HG03139 (cell line): ENCODE measurements around the gene GTSE1.

Experiments
- ATAC-seq: cut with Tn5 transposase; IDR thresholded peaks from one replicate; pipeline ENCODE4 v1.9.1; 2021; ENCODE audit not compliant: unreplicated experiment

Gene GTSE1

DNA sequence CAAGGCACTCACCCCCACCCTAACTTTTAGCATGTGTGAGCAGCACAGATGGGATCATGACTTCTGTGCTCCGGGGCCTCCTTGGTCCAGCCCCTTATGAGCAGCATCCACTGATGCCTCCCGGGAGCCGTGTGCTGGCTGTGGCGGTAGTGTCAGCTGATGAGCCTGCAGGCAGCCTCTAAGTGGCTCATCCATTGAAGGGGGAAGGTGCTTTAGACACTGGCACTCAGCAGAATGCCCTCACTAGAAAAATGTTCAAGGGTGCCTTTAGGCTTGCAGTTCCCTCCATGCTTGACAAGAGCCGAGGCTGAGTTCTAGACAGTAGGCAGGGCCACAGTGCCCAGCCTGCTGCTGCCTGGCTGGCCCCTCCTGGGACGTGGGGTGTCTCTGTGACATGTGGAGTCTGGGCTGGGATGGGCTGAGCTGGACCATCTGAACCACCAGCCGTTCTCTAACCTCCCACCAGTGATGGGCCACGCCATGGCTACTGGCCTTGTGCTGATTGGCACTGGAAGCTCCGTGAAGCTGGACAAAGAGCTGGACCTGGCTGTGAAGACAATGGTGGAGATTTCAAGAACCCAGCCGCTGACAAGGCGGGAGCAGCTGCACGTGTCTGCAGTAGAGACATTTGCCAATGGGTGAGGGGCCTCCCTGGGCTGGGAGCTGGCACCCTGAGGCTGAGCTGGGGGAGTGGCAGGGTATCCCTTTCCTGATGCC, 23.1 kb upstream of the GTSE1 start:
- no peak for ATAC-seq

DNA sequence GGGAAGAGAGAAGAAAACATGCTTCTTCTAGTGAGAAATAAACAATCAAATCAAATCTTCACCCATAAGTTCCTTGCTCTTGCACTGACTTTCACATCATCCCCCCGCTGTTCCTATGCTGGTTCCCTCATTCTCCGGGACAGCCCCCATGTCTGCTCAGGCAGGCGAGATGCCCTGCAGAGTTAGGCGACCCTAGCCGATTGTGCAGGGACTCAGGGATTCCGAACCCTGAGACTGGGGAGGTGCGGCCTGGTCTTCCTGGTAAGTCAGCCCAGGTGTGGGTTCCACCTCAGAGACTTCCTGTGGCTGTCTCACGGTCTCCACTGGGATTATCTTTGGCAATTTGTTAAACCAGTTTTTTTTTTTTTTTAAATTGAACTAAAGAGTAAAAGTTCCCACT, 22.3 kb upstream of the GTSE1 start:
- ATAC-seq, result no peak

DNA sequence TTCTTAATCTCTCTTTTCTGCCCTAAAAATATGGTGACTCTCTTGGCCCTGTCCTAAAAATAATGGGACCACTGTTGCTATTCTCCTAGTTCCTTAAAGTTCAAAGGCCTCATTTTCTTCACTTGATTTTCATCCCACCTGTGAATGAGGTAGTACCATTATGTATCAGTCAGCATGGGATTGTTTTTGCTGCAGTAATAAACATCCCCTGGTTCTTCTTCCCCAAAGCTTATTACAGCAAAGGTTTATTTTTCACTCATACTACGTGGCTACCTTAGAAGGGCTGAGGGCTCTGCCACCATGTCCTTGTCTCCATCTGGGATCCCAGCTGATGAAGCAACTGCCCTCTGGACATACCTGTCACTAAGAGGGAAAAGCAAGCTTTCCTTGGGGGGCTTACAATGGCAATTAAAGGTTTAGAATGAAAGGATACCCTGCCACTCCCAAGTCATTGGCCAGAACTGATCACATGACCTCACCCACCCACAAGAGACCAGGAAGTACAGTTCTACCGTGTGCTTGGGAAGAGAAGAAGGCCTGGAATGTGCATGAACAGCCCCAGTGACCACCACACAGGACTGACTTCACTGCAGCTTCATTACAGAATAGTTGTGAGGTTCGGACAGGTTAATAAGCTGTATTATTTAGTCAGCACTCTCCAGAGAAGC, 21.1 kb upstream of the GTSE1 start:
- no peak for ATAC-seq

DNA sequence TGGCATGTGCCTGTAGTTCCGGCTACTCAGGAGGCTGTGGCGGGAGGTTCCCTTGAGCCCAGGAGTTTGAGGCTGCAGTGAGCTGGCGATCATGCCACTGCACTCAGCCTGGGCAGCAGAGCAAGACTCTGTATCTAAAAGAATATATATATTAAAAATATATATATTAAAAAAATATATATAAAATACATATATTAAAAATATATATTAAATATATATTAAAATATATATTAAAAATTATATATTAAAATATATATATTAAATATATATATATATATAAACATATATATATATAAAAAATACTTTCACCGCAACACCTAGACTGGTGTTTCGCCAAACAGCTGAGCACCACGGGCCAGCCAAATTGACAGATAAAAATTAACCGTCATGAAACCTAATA, 20.1 kb upstream of the GTSE1 start:
- ATAC-seq, result no peak

DNA sequence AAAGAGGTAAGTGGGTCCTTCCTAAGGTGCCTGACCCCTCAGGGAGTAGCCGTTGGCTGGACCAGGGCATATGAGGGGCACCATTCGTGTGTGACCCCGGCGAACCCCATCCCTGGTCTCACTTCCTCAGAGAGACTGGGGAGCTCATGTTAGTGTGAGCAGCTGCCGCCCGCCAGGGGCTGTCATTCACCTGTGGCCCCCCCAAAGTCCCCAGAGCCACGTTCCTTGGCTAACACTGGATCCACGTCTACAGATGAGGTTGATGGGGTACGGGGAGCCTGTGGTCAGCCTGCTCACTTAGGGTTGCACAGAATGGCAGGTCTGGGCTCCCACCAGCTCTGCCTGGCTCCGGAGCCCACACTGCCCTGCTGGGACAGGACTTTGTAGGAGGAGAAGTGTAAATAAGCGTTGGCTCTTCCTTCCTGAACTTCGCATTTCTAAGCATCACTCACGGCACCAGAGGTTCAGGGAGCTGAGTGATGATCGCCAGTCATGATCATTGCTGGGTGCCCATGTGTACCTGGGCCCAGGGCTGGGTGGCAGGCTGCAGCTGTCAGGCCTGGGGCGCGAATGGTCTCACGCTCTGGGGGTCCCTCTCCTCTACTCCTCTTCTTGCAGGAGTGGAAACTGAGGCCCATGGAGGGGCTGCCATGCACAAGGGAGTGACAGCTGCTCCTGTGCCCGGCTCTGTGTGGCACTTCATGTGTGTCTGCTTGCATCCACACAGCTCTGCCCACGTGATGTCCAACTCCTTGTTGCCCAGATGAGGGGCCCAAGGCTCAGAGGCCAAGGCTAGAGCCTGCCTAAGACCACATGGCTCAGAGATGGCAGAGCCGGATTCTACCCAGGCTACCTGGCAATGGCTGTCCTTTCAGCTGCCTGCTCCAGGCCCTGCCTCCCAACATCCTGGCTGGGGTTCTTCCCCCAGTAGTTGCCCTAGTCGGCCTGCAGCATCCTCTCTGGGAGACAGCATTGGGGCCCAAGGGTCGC, 17.7 kb upstream of the GTSE1 start:
- ATAC-seq, result no peak

DNA sequence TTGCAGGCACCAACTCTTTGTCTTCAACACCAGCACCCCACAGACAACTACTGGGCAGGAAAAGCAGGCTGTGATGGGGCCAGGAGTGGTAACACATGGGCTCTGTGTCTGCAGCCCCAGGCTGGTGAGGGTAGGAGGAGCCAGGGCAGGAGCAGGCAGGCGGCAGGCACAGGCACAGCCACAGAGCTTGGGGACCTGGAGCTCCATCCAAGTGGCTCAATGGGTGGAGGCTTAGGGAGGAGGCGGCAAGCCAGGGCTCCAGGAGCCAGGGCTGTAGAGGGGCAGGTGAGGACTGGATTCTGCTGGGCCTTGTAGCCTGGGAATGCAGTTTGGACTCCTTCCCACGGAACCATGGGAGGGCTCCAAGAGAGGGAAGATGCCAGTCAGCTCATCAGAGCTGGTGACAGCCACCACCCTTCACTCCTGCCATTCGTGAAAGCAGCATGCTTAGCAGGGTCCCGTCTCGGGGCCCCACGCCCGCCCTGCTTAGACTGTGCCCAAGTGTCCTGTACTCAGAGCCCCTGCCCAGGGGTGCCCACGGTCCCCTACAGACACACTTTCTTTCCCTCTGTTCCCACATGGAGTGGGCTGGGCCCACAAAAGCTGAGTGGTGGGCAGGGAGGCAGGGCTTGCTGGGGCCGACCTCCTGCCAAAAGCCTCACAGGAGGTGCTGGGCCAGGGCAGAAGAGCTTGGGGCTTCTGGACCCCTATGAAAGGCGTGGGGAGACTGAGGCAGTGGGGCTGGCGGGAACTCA, 16.4 kb upstream of the GTSE1 start:
- ATAC-seq, result no peak

DNA sequence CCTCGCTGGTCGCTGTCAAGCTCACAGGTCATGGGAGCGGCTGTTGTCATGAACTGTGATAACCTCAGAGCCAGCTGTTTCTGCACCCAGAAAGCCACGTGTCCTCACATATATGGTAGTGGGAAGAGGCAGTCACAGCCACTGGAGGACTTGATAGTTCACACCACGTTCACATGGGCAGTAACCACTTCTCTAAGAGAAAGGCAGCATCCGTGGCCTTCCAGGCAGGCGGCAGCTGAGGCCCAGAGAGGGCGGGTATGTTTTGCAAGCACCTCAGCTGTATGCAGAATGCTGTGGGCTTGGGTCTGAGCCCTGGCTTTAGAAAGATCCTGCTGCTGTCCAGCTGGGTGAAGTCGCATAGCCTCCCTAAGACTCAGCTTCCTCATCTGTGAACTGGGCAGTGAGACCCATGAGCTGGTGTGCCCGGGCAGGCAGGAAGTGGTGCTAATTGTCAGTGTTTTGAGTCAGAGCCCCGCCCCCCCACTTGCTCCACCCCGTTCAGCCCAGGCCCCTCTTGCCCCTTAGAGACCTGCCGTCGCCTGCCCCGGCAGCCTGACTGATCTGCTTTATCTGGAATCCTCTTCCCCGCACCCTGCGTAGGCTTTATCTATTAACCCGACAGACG, 15.6 kb upstream of the GTSE1 start:
- no peak for ATAC-seq

DNA sequence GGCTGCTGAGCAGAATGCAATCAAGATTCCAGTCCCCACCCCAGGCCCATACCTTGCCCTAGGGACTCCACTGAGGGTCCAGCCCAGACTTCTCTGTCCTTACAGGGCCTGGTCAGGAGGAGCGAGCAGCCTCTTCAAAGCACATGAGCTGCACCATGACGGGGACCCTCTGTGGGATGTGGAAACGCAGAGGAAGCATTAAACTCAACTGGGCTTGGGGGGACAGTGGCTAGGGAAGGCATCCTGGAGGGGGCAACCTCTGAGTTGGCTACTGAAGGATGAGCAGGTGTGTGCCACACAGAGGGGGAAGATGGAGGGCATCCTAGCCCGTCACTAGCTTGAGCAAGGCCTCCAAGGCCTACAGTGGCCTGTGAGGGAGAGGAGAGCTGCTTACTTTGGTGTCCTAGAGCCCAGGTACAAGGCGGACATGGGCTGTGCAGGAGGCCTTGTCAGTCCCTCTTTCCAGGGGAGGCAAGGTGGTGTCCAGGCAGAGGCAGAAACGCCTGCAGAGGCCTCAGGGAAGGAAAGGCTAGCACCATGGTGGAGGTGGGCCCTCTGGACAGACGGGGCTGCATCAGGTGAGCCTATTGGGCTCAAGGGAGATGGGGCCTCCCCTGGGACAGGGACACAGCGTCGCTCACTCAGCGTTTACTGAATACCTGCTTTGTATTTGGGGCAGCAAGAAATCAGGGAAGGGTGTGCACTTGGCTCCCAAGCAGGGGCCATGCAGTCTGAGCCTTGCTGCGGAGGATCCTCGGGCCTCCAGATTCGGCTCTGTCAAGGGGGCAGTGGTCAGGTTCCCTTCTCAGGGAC, 14.6 kb upstream of the GTSE1 start:
- ATAC-seq, result no peak

DNA sequence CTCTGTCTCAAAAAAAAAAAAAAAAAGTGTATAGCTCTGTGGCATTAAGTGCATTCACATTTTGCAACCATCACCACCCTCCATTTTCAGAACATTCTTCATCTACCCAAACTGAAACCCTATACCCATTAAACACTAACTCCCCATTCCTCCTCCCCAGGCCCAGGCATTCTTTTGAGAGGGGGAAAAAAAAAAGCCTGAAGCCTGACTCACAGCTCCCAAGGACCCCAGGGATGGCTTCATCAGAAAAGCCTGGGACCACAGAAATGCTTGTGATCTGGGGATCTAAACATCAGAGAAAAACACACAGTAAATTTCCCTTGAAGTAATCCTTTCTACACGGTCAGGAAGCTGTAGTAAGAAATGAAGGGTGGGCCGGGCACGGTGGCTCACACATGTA, 10.7 kb upstream of the GTSE1 start:
- no peak for ATAC-seq

DNA sequence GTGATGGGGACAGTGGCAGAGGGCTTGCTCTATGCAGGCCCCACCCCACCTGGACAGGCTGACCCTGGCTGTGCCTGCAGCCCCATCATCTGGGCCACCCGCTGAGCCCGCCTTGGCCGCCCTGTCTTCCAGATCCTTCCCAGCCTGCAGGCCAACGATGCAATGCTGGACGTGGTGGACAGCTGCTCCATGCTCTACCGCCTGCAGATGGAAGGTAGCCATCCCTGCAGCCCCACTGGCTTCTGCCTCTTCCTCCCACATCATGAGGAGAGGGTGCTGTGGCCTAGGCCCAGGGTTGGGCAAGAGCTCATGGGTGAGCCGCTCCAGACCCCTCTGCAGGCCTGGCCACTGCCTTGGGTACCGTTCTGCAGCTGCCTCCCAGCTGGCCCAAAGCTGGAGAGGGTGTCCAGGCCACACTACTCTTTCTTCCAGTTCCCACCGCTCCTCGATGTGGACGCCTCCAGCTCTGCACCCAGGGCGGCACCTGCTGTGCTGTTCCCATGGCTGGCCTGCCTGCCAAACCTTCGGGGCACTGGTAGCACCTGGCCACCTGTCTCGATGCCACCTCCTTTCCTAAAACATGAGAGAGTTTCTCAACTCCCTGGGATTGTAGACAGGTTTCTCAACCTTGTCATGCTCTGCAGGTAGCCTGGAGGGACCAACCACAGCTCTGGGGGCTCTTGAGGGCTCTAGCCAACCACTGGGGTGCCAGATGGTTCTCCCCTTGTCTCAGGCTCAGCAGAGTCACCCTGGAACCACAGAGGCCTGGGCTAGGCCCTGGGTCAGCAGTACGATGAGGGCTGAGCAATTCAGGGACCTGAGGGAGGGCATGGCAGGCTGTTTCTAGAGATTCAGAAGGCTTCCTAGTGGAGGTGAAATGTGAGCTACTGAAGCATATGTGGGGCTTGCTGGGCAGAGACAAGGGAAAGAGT, 9.5 kb upstream of the GTSE1 start:
- ATAC-seq, result no peak

DNA sequence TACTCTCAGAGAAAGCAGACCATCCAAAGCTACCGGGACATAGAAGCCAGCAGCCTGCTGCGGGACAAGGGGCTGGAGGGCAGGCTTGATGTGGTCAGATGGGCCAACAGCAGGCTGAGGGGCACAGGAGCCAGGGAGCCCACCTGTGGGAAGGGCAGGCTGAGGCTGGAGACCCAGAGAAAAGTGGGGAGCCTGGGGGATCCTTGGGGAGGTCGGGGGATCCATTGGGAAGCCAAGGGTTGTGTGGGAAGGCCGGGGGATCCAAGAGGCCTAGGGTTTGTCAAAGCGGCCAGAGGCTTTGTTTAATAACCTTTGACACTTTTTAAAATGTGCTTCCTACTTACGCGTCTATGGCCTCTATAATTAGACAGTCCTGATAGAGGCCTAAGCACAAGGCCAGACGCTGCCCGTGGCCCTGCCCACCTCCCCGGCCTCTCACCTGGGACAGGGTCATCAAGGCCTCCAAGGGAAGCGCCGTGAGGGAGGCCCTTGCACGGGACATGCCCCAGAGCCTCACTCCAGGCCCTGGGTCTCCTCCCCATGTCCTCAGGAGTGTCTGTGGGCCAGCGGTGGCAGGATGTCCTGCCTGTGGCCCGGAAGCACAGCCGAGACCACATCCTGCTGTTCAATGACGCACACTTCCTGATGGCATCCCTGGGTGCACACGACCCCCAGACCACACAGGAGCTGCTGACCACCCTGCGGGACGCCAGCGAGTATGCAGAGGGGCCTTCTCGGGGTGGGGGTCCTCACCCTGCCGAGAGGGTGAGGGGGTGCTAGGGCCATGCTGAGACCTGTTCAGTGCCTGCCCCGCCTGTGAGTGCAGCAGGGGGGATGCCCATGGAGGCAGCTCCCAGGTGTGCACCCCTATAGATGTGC, 8.6 kb upstream of the GTSE1 start:
- ATAC-seq, result no peak

DNA sequence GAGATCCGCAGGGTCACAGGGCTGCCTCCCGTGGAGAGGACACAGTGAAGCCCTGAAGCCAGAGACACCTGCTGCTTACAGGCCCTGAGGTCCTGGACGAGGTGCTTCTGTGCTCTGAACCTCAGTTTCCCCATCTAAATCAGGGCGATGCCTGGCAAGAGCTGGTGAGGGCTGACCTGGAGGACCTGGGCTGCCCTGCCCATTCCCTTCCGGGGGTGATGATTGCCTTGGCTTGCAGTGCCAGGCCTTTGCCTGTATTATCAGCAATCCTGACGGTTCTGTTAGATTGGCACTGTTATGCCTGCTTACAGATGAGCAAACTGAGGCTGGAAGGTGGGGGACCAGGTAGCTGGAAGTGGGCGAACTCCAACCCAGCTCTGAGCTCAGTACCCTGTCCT, 7.8 kb upstream of the GTSE1 start:
- ATAC-seq, result no peak

DNA sequence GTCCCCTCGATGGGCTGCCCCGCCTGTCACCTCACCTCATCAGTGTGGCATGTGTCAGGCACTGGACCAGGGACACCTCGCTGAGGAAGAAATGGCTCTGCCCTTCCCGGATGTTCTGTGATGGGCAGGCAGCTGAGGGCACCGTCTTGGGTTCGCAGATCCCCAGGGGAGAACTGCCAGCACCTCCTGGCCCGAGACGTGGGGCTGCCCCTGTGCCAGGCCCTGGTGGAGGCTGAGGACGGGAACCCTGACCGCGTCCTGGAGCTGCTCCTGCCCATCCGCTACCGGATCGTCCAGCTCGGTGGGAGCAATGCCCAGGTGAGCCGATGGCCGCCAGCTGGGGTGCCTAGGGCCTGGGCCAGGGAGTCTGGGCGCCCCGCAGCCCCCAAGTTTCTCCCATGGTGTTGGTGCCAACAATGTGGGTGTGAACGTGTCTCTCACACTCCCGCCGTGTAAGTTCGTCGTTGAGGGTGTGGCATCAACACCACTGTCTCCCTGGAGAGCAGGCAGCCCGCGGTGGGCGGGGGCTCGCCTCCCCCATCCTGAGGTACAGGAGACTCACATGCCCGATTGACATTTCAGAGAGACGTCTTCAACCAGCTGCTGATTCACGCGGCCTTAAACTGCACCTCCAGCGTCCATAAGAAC, 7.3 kb upstream of the GTSE1 start:
- ATAC-seq, result no peak

DNA sequence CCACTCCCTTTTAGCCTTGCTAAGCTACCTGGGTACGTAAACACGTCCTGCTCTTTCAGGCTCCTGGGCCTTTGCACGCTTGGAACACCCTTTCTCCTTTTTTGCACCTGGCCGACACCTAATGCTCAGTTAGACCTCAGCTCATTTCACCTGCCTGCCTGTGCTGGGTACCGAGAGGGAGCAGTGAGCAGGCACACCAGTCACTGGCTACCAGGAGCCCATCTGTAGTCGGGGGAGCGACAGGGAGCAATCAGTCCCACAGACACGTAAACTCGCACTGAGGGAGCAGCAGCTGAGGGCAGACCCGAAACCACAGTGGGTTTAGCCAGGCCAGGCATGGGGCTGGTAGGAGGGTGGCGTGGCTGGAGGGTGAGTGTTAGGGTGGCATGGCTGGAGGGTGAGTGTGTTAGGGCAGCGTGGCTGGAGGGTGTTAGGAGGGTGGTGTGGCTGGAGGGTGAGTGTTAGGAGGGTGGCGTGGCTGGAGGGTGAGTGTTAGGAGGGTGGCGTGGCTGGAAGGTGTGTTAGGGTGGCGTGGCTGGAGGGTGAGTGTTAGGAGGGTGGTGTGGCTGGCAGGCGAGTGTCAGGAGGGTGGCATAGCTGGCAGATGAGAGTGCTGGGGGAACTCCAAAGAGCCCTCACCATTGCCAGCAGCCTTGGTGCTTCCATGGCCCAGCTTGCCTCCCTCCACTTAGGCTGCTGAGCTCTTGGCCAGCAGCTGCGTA, 6.4 kb upstream of the GTSE1 start:
- ATAC-seq, result no peak

DNA sequence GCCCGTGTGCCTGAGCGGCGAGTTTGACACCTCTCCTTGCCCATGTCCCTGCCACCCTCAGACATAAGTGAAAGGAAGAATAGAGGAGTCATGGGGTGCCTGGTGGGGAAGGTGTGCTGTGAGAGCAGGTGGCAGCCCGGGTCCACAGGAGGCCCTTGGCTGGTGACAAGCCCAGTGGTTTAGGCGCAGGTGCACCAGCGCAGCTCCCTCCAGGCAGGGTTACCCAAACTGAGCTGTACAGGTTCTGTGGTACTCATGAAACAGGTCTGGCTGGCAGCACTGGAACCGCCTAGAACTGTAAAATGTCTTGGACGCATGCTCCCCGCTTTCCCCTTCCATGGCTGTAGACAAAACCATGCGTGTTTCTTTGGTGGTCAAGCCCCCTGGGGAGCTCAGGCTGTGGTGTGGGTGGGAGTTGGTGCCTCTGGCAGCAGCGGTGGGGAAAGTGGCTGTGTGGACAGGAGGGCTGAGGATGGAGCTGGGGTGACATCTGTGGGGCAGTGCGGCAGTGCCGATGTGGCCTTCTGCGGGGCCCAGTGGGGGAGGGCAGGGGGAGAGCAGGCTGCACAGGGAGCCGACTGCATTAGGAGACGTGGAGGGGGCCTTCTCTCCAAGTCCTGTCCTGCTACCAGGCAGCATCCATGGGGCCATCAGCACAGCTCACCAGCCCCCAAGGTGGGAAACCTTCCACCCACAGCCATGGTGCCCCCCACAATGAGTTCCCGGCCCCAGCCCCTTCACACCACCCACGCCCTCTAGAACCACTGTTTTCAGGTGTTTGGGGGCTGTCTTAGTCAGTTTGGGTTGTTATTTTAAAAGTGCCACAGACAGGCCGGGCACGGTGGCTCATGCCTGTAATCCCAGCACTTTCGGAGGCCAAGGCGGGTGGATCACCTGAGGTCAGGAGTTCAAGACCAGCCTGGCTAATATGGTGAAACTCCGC, 5.6 kb upstream of the GTSE1 start:
- ATAC-seq, result no peak
